GM21390 (cell line): ENCODE data around the gene USPL1.
A peak's percentile ranks its signal among the peaks of the same experiment; 100 is the strongest.
"Not testable (repeated sequence)": the region's sequence is repeated elsewhere in the genome, so short reads cannot be mapped to it uniquely, and the experiment has no call there.

Source experiments
- ATAC-seq: cut with Tn5 transposase; IDR thresholded peaks from one replicate; pipeline ENCODE4 v1.9.1; 2021; ENCODE audit not compliant: unreplicated experiment

Gene USPL1

DNA sequence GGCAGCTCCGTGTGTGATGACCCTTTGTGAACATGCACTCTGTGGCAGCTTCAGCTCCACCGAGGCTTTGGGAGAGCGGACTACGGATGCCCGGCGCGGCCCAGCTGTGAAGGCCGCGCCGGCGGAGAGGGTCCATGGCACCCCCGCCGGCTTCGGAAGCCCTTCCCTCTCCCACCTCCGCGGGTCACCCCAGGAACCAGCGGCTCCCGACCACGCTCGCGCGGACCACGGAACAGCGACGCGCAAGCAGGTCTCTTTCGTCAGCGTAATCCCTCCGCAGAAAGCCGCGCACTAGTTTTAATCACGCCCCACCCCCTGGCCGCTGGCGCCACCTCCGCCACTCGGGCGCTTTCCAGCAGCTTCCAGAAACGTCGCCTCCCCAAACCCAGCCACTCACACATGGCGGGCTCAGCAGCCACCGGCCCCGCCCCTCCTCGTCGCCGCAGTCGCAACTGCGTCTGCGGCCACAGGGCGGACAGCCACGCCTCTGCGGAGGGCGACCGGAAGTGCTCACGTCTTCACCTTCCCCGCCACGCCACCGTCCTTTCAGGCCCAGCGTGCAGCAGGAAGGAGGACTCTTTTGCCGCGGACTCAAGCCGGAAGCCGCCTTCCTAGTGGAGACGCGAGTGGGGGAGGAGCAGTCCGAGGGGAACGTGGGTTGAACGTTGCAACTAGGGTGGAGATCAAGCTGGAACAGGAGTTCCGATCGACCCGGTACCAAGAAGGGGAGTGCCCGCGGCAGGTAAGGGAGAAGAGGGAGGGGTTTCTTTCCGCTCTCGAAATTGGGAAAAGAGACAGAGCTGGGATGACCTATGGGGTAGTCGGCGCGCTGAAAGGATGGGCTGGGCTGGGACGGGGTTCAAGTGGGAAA, at the start of gene USPL1:
USPL1 (plus strand) TSS at position 606 of the 871 bp plus-strand sequence. CDS start 3,221 bp downstream, outside the sequence.
- peak; percentile 86 for ATAC-seq

DNA sequence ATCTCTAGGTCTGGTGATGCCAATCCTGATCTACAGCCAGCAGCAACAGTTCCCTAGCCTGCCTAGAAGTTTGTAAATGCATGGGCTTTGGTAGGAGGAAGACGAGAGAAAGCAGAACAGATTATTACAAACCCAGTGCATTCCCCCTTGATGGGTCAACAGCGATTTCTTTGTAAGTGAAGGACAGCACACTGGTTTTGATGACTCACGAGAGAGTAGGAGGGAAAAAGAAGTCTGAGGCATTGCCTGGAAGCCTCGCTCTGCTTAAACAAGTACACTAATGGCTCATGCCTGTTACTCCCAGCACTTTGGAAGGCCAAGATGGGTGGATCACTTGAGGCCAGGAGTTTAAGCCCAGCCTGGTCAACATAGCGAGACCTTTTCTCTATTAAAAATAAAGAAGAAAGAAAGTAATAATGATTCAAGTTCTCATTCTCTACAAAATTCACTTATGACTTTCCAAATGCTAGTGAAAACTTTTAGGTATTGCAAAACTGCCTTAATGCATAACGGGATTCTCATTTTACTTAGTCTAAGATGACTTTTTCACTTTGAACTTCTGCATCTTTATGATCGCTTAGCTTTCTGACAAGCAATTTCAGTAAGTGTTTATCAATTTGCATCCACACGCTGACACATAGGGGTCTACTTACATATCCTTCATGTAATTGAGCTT, 47.7 kb upstream of the USPL1 start:
- no peak for ATAC-seq

DNA sequence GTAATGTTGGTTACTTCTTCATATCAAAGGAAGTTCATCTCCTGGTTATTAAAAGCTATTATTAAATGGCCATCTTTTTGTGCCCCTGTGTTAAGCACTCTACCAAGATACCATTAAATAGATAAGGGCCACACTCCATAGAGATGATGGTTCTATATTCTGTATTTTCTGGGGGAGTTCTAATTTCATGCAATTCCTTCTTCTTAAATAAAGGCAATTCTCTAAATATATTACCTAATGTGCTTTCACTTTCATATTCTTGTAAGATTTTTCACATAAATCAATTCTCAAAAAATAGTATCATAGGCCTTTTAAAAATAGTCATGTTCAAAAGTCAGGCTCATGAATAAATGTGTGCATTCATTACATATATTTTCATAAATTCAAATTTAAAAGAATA, 47.0 kb upstream of the USPL1 start:
- ATAC-seq, result no peak

DNA sequence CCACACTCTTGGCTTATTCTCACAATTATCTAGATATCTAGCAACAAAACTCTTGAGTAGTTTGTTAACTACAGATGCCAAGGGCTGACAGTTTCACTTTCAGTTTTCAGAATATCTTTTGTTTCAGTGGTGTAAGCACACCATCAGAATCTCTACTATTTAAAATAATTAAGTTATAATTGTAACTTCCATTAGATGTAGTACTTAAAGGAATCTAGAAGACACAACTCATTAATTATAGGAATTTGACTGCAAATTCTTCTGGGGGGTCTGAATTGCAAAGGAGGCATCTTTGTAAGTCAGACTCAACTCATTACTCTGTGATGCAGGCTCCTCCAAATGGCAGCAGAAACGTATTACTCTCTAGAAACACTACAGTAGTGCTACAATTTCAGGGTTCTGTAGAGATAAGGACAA, 44.9 kb upstream of the USPL1 start:
- peak; percentile 71 for ATAC-seq

DNA sequence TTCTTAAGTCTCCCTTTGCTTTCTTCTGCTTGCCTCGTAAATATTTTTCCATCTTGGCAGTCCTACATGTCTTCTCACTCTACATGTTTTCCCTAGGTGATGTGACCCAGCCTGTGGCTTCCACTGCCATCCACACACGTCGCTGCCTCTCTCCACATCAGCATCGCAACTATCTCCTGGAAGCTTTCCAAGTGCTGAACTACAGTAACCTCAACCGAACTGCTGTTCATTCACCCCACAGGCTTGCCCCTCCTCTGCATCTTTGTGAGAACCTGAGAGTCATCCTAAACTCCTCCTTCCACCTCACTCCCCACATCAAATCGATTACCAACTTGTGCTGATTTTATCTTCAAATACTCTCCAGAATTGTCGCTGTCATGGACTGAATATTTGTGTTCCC, 41.2 kb upstream of the USPL1 start:
- ATAC-seq, result no peak

DNA sequence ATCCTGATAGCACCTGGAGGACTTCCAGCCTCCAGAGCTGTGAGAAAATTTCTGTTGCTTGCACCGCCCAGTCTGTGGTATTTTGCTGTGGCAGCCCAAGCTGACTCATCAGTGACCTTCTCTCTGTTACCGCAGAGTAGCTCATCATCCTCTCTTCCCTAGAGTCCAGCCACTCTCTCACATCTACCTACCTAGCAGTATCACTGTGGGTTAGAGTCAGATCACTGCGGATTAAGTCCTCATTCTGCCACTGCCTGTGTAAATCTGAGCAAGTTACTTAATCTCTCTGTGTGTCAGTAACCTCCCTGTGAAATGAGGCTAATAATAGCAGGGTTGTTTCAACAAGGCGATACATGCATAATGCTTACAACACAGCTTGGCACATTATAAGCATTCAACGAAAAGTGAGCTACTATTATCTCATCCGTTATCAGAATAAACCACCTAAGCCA, 40.3 kb upstream of the USPL1 start:
- peak; percentile 63 for ATAC-seq

DNA sequence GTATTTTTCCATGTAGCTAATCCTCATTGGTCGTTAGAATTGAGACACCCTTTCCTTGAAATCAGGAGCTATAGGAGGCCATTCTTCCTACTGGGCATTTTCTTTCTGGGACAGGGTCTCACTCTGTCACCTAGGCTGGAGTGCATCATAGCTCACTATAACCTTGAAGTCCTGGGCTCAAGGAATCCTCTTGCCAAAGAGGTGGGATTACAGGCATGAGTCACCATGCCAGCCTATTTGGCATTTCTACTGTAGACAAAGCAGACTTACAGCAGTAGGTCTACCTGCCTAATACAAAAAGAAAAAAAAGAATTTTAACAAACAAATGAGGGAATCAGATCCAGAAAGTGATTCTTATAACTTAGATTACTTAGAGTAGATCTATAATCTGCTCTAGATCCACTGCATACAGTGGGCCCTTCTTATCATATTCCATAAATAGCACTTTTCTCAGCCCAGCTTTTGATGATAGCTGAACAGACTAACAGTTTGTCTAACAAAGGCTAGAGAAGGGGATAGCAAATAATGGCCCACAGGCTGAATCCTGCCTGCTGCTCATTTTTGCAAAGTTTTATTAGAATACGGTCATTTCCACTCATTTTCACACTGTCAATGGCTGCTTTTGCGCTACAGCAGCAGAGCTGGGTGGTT, 36.7 kb upstream of the USPL1 start:
- ATAC-seq, result no peak

DNA sequence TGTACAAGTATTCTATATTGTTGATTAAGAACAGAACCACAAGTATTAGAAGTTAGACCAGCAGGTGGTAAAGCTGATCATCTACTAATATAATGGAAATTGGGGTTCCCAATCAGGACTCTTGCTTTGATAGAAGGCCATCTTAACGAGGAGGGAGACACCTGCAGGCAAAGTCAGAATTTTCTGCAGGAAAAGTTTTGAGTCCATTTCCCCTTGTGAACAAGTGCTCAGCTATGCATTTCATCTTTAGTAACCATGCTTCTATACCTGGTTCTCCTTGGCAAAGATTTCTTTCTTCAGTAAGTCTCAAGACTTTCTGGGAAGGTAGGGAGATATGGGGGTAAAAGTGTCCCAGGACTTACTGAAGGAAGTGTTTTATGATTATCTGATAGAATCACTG, 36.1 kb upstream of the USPL1 start:
- no peak for ATAC-seq

DNA sequence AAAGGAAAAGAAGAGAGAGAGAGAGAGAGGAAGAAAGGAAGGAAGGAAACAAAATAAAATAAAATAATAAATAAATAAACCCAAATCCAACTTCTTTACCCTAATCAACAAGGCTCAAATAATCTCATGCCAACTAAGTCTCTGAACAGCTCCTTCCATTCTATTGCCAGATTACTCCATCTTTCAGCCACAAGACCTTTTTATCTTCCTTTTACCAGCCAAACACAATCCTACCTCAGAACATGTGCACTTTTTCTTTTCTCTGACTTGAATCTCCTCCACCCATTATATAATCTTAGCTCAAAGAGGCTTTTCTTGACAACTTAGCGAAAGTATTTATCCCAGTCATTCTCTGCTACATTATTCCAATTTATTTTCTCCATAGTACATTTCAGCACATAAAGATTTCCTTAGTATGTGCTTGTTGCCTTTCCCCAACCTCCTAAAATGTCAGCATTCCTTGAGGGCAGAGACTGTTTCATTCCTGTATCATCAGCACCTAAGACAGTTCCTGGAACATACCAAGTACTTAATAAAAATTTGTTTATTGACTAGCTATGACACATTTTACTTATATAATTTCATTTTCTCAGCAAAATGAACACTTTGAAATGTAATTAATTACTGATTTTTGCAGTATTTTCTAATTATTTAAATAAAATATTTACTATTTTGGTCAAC, 33.5 kb upstream of the USPL1 start:
- no peak for ATAC-seq

DNA sequence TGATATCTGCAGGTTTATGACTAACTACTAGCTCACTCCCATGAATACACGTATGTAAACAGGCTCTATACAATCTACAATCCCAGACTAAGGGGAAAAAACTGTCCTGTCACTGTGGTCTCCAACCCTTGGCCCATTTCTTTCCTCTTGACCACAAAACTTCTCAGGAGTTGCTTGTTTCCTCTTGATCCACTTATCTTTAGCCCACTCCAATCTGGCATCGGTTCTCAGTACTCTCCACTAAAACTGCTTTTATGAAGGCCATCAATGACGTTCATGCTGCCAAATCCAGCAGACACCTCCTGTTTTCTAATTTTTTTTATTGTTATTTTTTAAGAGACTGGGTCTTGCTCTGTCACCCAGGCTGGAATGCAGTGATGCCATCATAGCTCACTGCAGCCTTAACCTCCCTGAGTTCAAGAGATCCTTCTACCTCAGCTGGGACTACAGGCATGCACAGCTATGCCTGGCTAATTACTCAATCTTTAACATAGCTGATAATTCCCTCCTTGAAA, 31.9 kb upstream of the USPL1 start:
- no peak for ATAC-seq

DNA sequence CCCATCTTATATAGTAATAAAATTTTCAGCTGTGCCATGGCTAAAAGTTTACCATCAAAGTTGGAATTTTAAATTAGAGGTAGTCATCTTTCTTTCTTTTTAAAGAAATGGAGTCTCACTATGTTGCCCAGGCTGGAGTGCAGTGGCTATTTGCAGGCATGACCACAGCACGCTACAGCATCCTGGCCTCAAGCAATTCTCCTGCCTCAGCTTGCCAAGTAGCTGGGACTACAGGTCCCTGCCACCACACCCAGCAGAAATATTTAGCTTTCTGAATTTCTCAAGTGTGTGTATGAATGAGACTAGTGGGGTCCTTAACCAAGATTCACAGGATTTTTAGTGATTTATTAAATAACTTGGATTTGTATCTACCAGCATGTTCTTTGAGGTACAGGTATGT, 30.5 kb upstream of the USPL1 start:
- no peak for ATAC-seq

DNA sequence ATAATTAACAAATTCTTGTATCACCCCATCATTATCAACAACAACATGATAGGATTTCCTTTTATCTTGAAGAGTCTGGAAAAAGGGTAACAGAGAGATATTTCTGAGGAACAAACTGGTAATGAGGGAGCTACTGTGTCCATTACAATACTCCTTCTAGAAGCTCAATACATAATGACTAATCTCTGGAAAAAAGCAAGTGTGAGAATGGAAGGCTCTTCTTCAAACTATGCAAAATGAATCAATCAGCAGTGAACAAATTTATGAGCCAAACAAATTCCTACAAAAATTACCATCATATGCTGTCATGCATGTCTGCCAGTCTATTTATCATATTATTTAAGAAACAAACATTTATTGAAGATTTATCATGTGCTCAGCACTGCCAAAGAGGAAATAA, 30.0 kb upstream of the USPL1 start:
- ATAC-seq, result no peak

DNA sequence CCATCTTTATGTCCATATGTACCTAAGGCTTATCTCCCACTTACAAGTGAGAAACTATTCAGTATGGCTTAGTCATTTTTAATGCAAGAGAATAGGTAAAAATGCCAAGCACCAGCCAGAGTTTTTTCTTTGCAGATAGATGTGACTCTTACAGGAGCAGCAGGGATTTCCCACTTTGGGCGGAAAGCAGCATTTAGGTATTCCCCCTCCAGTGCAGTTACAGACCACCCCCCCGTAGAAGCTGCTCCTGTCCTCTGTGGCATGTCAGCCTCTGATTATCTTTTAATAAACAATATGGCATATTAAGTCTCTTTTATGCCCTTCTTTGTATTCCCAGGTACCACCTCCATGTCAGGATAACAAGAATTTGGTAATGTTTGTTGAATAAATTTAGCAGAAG, 24.7 kb upstream of the USPL1 start:
- ATAC-seq, result no peak

DNA sequence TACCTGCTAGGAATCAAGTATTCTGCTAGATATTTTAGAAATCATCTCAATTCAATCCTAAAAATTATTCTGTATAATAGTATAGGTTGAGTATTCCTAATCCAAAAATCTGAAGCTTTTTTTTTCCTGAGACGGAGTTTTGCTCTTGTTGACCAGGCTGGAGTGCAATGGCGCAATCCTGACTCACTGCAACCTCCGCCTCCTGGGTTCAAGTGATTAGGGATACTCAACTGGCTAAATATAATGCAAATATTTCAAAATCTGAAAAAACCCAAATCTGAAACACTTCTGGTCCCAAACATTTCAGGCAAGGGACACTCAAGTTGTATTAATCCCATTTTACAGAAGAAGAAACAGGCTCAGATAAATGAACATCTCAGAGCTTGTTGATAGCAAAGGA, 17.2 kb upstream of the USPL1 start:
- ATAC-seq, result no peak

DNA sequence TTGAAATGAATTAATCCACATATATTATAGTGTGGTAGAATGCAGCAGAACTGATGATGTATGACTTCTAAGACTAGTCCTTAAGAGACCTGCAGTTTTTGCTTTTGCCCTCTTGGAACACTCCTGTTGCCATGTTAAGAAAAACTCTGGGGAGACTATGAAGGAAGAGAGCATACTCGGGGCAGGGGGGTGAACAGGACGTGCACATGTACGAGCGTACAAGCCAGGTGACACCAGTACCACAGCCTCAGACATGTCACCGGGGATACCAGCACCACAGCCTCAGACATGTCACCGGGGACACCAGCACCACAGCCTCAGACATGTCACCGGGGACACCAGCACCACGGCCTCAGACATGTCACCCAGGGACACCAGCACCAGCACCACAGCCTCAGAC, 15.9 kb upstream of the USPL1 start:
- ATAC-seq, result no peak

DNA sequence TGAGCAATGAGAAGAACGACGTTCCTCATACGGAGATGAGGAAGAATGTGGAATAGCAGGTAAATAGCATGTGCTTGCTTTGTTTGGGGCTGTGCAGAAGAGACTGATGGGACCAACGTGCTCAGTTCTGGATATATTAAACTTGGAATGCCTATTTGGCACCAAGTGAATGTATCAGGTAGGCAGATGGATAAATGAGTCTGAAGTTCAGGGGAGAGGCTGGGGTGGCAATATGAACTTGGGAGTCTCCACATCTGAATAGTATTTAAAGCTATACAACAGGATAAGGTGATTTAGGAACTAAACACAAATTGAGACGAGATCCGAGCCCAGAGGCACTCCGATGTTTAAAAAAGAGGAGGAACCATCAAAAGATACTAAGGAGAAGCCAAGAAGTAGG, 12.7 kb upstream of the USPL1 start:
- ATAC-seq, result no peak

DNA sequence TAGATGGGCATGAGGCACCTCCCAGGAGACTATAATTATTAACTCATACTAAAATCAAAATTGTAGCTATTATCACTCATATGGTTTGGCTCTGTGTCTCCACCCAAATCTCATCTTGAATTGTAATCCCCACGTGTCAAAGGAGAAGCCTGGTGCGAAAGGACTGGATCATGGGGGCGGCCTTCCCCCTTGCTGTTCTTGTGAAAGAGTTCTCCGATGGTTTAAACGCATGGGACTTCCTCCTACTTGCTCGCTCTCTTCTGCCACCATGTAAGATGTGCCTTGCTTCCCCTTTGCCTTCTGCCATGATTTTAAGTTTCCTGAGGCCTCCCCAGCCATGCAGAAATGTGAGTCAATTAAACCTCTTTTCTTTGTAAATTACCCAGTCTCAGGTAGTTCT, 10.5 kb upstream of the USPL1 start:
- ATAC-seq, result not testable (repeated sequence)

DNA sequence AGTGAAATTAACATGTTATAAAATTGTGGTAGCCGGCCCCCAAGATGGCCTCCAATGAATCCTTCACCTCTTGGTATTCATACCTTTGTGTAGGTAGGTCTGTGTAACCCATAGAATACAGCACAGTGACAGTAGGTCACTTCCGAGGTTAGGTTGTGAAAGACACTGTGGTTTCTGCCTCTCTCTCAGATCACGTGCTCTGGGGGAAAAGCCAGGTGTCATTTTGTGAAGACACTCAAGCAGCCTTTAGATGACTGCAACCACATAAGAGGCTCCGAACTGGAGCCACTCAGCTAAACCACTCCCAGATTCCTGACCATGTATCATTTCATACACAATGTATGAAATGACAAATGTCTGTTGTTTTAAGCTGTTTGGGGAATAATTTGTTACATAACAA, 9.8 kb upstream of the USPL1 start:
- ATAC-seq, result peak; percentile 95

DNA sequence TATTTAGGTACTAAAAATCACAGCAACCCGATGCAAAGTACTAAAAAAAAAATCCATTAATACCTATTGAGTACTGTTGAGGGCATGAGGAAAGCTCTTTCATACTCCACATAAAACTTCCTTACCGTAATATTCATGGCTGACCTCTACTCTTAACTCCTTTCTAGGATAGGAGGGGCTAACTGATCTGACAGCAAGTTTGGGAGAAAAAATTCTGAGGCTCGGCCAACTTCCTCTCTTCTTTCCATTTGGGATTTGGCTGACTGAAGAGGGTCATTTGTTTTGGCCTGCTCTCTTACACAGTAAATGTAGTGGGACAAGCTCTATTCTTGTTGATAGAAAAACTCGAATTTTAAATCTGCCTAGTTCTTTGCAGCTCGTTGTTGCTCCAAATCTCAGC, 9.4 kb upstream of the USPL1 start:
- no peak for ATAC-seq

DNA sequence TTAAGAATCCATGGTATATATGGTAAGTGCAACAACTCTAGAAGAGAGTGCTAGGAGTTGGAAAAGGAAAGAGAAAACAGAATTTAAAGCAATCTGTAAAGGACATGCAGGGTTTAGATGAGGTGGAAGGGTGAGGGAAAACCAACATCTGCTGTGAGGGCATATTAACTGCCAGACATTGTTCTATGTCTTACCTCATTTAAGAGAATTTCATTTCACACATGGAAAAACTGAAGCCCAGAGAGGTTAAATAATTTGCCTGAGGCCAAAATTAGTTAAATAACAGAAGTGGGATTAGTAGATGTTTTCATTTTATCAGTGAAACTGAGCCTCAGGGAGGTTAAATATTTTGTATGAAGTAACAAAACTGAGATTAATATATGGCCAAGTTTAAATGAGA, 7.4 kb upstream of the USPL1 start:
- no peak for ATAC-seq

DNA sequence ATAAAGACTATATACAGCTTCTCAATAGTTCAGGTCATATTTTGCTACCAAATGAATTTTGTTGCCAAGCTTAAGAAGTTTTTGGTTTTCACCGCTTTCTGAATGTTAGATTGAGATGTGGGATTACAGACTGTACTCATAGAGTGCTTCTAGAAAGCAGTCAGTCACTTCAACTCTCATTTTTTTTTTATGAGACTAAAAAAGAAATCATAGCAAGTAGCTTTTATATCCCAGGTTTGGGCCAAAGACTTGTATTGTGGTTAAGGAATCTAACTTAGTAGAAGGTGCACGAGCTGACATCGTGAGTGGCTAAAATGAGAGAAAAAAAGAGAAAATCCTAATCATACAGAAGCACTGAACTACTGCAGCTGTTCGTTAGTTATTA, 2.2 kb upstream of the USPL1 start:
- ATAC-seq, result no peak
